Measurements from ENCODE around the gene GRIP1. TPM values are rescaled to one million over a fixed set of nuclear protein-coding genes. Genes with fewer than 3 reads are reported as not detected.

GRIP1 gene
- total RNA-seq, 1 donor: under 0.01 TPM

- H3K4me1 ChIP-seq (ENCODE audit: insufficient read depth, low read length): no peaks in the 10 kb centered on the region
- H3K79me2 ChIP-seq (ENCODE audit: insufficient read depth, low read length): no peaks in the 10 kb centered on the region
- no peaks in the 10 kb centered on the region for H3K36me3 ChIP-seq (ENCODE audit: insufficient read depth, low read length)
- no peak overlapping the region for H3K27ac ChIP-seq (ENCODE audit: low read depth, low read length)
- DNase-seq (ENCODE audit: insufficient read length, low spot score, missing footprints): no peak
- H3K4me2 ChIP-seq (ENCODE audit: insufficient read depth, low read length): no peak overlapping the region
- no peak overlapping the region for H2AFZ ChIP-seq (ENCODE audit: low read length)
- H3K4me3 ChIP-seq (ENCODE audit: insufficient read depth, low read length): no peak overlapping the region
- no peaks in the 10 kb centered on the region for H4K20me1 ChIP-seq (ENCODE audit: insufficient read depth, low read length)
- H3K27me3 ChIP-seq (ENCODE audit: insufficient read depth, low read length): peaks cover 10% of the 10 kb centered on the region
- no peaks in the 10 kb centered on the region for H3K9me3 ChIP-seq (ENCODE audit: low read depth, low read length)
- TF ChIP-seq CTCF (IDR thresholded peaks at IDR 0.05; ENCODE audit: extremely low read depth, low read depth, low read length): no peak
Measured at GRCh38 chr12:66637699-66638301, 41.1 kb downstream of the GRIP1 start.

GRCh38 chr12:66636771-66637170, 42.1 kb downstream of the GRIP1 start:
- TF ChIP-seq CTCF (IDR thresholded peaks at IDR 0.05; ENCODE audit: extremely low read depth, low read depth, low read length): no peak
- Histone ChIP-seq H3K4me3 (ENCODE audit: insufficient read depth, low read length) (no peak overlapping the region), H3K4me2 (ENCODE audit: insufficient read depth, low read length) (no peak overlapping the region), H3K27ac (ENCODE audit: low read depth, low read length) (no peak overlapping the region), H4K20me1 (ENCODE audit: insufficient read depth, low read length) (no peaks in the 10 kb centered on the region), H3K9me3 (ENCODE audit: low read depth, low read length) (no peaks in the 10 kb centered on the region), H2AFZ (ENCODE audit: low read length) (no peak overlapping the region), H3K4me1 (ENCODE audit: insufficient read depth, low read length) (no peaks in the 10 kb centered on the region), H3K79me2 (ENCODE audit: insufficient read depth, low read length) (no peaks in the 10 kb centered on the region), H3K36me3 (ENCODE audit: insufficient read depth, low read length) (no peaks in the 10 kb centered on the region), H3K27me3 (ENCODE audit: insufficient read depth, low read length) (peaks cover 10% of the 10 kb centered on the region)
- DNase-seq (ENCODE audit: insufficient read length, low spot score, missing footprints): no peak

GRCh38 chr12:66633676-66634075, 45.2 kb downstream of the GRIP1 start:
- Histone ChIP-seq H3K27ac (ENCODE audit: low read depth, low read length) (no peak overlapping the region), H3K9me3 (ENCODE audit: low read depth, low read length) (no peaks in the 10 kb centered on the region), H4K20me1 (ENCODE audit: insufficient read depth, low read length) (no peaks in the 10 kb centered on the region), H3K27me3 (ENCODE audit: insufficient read depth, low read length) (no peaks in the 10 kb centered on the region), H3K79me2 (ENCODE audit: insufficient read depth, low read length) (no peaks in the 10 kb centered on the region), H3K4me2 (ENCODE audit: insufficient read depth, low read length) (no peak overlapping the region), H3K4me3 (ENCODE audit: insufficient read depth, low read length) (no peak overlapping the region), H3K4me1 (ENCODE audit: insufficient read depth, low read length) (no peaks in the 10 kb centered on the region), H3K36me3 (ENCODE audit: insufficient read depth, low read length) (no peaks in the 10 kb centered on the region), H2AFZ (ENCODE audit: low read length) (no peak overlapping the region)
- no peak for TF ChIP-seq CTCF (IDR thresholded peaks at IDR 0.05; ENCODE audit: extremely low read depth, low read depth, low read length)
- no peak for DNase-seq (ENCODE audit: insufficient read length, low spot score, missing footprints)

- DNase-seq (ENCODE audit: insufficient read length, low spot score, missing footprints): no peak
- H4K20me1 ChIP-seq (ENCODE audit: insufficient read depth, low read length): no peaks in the 10 kb centered on the region
- H3K27ac ChIP-seq (ENCODE audit: low read depth, low read length): no peak overlapping the region
- H3K4me3 ChIP-seq (ENCODE audit: insufficient read depth, low read length): no peak overlapping the region
- no peak overlapping the region for H3K4me2 ChIP-seq (ENCODE audit: insufficient read depth, low read length)
- no peaks in the 10 kb centered on the region for H3K9me3 ChIP-seq (ENCODE audit: low read depth, low read length)
- H3K27me3 ChIP-seq (ENCODE audit: insufficient read depth, low read length): no peaks in the 10 kb centered on the region
- H3K36me3 ChIP-seq (ENCODE audit: insufficient read depth, low read length): no peaks in the 10 kb centered on the region
- no peaks in the 10 kb centered on the region for H3K79me2 ChIP-seq (ENCODE audit: insufficient read depth, low read length)
- H3K4me1 ChIP-seq (ENCODE audit: insufficient read depth, low read length): no peaks in the 10 kb centered on the region
- TF ChIP-seq CTCF (IDR thresholded peaks at IDR 0.05; ENCODE audit: extremely low read depth, low read depth, low read length): no peak
- H2AFZ ChIP-seq (ENCODE audit: low read length): no peak overlapping the region
Measured at GRCh38 chr12:66629138-66629870, 49.6 kb downstream of the GRIP1 start.
